Cerebellar nuclear complex (tissue), 1 donor: ENCODE data around the gene POLR2J3.
"Not testable (repeated sequence)": the region's sequence is repeated elsewhere in the genome, so short reads cannot be mapped to it uniquely, and the experiment has no call there.

ENCODE experiments used
- DNase-seq, 2 experiments: peaks; one replicate each; lab custom pipeline; 2025; lab: John Stamatoyannopoulos, UW

Gene POLR2J3

DNA sequence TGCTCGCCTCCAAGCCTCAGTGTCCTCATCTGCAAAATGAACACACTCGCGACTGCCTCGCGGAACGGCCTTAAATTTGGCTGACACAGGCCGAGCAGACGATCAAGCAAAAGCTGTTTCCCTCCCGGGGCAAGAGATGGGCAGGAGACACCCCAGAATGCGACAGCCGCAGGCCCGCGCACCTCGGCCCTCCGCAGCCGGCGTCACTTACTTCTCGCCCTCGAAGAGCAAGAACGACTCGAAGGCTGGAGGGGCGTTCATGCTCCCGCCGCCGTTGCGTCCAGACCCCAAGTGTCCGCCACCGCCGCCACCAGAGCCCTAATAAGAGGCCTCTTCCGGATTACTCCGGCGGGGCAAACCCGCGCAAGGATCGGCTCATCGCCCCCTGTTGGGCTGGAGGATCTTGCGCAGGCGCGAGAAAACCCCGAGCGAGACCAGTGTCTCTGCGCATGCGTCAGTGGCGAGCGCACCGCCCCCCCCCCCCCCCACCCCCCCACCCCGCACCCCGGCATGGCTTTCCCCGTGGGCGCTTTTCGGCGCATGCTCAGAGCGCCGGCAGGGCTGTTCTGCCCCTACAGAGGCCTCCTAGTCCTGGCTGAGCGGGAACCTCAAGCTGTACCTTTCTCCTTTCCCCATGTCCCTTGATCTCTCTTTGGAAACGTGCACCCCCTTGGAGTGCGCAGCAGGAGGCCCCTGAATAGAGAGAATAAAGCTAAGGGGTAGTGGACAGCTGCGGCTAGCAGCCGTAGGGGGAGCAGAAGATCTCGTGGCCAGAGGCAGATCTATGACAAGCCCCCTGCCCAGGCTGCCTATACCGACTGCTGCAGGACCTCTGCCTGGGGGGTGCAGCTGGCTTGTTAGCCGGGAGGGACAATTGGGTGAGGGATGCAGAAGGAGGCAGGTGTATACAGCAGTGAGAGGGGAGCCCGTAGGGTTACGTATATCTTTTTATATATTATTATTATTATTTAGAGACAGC lies at the start of gene POLR2J3:
TSS of gene POLR2J3 (minus strand) at position 323 of the 979 bp plus-strand sequence. CDS start at position 261, 62 bp downstream.
- not testable (repeated sequence) for DNase-seq

DNA sequence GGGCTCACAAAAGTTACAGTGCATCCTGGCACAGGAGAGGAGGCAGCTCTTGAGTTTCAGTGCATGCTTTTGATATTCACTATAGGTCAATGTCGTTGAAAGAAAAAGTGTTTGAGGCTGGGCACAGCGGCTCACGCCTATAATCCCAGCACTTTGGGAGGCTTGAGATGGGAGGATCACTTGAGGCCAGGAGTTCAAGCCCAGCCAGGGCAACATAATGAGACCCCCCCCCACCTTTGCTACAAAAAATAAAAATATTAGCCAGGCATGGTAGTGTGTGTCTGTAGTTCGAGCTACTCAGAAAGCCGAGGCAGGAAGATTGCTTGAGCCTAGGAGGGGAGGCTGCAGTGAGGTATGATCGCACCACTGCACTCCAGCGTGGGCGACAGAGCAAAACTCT lies 45.7 kb upstream of the POLR2J3 start:
- DNase-seq = not testable (repeated sequence)

DNA sequence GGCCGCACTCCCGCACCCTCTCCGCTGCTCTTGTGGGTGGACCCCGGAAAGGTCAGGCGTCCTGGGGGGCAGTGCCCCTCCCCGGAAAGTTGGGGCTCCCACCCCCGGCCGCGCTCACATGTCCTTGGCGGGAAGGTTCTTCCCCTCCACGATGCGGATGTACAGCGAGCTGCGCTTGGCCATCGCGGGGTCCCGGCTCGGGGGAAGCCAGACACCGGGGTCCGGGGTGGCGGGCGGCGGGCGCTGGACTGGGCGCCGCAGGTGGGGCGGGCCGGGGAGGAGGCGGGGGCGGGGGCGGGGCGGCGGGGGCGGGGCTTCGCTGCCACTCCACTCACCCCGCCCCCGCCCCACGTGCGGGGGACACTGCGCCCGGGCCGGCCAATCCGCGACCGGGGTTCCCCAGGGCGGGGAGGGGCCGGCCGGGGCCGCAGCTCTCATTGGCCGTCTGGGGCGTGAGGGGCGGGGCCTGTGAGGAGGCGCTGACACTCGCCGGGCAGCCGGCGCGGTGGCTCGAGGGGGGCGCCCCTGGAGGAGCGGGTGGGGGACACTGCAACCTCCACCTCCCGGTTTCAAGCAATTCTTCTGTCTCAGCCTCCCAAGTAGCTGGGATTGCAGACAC lies 44.2 kb upstream of the POLR2J3 start, which contains the start of gene RASA4:
TSS of gene RASA4 (minus strand) at position 250 of the 619 bp plus-strand sequence. CDS start at position 183, 67 bp downstream.
- not testable (repeated sequence) for DNase-seq

DNA sequence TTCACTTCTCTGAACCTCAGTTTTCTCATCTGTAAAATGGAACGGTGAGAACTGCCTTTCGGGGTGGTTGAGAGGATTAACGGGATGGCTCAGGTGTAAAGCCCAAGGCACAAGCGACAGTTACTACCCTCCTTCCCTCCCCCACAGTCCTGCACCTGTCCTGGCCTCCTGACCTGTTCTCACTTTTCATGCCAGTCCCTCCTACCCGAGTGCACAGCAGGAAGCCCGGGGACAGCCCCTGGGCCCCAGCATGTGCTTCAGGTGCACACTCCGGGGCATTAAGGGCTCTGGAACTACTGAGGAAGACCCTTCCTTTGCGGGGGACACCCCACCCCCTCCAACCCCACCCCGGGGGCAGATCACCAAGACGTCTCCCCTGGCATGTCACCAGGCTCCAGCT lies 43.5 kb upstream of the POLR2J3 start:
- DNase-seq = not testable (repeated sequence)

DNA sequence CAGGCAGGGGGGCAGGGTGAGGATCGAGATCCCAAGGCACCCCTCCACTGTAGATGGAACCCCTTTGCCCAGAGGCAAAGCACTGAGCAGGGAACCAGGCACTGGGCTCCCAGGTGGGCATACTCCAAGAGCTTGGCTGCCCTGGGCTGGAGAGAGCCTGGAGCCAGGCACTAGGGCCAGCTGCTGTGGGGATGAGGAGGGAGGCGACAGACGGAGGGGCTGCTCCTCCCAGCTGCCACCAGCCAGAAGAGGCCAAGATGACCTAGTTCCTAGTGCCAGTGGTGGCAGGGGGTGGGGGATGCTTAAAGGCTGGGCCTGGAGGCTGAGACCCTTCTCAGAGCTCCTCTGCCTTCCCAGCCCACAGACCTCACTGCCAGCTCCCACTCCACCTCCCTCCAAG lies 42.5 kb upstream of the POLR2J3 start:
- not testable (repeated sequence) for DNase-seq

DNA sequence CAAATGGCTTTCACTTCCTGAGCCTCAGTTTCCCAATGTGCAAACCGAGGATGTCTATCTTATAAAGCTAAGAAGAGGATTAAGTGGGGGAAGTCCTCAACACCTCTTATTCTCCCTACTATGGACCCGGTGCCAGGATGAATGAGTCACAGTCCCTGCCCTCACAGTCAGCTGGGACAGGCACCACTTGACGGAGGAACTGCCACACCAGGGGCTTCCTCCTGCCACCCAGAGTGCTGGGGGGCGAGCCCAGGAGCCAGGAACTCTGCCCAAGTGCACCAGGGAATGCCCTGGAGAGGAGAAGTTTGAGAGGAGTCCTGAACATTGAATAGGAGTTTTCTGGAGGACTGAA lies 41.9 kb upstream of the POLR2J3 start:
- DNase-seq = not testable (repeated sequence)

DNA sequence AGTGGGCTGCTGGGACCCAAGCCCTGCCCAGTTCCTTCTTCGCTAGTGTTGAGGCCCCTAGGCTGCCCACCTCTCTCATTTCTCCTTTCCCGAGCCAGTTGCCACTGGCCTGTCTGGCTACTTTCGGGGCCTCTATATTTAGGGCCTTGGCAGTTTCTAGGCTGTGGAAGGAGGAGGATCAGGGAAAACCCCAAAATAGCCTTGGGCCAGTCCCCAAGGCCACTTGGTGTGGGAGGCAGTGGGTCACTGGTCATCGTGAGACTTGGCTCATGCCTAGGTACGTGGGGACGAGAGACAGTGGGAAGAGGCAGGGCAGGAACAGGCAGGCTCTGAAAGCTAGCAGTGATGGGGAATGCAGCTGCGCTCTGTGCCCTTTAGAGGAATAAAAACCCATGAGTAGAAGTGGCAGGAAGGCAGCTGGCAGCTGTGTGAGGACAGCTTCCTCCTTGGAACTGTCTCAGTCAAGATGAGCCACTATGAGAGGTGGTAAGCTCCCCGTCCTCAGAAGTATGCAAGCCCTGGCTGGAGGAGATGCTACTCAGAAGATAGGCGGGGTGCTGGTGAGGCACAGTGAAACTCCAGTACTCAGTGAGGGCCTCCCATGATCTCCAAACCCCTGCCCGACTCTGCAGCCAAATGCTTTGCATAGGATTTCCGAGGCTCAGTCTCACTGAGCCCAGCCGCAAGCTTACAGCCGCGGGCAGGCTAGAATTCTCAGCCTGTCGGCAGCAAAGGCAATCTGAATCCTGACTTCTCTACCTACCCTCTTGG lies 41.4 kb upstream of the POLR2J3 start:
- not testable (repeated sequence) for DNase-seq

DNA sequence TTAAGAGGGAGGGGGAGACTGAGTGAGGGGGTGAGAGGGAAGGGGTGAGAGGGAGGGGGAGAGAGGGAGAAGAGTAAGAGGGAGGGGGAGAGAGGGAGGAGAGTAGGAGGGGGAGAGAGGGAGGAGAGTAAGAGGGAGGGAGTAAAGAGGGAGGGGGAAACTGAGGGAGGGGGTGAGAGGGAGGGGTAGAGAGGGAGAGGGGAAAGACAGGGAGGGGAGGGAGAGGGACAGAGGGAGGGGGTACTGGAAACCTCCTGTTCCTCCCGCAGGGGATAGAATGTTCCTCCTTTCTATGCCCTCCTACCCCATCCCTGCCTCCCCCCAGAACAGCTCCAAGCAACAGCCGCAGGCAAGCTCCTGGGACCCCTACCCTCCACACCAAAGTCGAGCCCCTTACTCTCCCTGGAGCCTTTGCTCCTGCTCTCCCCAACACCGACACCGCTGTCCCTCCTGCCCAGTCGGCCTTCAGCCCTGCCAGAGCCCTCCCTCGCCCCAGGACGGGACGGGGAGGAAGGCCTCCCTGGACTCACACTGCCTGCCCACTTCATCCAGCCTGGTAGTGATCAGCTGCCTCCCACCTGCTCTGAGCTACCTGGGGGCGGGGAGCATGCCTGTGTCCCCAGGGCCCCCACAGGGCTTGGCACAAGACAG lies 39.4 kb upstream of the POLR2J3 start:
- DNase-seq = not testable (repeated sequence)

DNA sequence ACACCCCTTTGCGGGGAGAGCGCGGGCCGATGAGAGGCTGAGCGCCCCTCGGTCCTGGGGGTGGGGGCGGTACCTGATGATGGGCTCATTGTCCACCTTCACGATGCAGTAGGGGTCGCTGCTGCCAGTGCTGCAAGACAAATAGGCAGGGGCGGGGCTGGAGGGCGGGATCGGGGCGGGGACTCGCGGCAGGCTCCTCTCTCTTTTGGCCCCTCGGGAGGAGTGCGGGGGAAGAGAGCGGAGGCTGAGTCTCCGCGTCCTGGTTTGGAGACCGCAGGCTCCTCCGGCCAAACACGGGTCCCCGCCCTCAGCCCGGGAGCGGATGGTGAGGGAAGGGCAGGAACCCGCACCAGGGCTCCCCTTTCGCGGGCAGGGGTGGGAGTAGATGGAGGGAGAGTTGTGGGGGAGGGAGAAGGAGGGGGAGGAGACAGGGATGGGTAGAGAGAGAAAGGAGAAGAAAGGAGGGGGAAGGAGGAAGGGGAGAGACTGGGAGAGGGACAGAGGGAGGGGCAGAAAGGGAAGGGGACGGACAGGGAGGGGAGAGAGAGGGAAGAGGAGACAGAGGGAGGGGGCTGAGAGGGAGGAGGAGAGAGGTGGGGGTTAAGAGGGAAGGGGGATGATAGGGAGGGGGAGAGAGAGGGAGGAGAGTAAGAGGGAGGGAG lies 38.8 kb upstream of the POLR2J3 start:
- DNase-seq = not testable (repeated sequence)

DNA sequence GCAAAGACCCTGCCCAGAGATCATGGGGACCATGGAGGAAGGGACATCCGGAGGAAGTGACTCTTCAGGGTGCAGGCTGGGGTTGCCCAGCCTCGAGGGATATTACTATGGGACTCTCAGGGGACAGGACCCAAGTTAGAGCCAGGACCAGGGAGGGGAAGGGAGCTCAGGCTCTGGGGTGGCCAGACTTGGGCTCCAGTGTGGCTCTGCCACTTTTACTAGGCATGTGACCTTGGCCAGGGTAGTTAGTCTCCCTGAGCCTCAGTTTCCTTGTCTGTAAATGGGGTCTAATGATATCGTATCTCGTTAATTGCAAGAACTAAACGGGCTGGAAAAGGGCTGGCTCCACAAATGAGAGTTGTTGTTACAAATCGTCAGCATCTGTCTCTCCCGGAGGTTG lies 38.1 kb upstream of the POLR2J3 start:
- DNase-seq = not testable (repeated sequence)

DNA sequence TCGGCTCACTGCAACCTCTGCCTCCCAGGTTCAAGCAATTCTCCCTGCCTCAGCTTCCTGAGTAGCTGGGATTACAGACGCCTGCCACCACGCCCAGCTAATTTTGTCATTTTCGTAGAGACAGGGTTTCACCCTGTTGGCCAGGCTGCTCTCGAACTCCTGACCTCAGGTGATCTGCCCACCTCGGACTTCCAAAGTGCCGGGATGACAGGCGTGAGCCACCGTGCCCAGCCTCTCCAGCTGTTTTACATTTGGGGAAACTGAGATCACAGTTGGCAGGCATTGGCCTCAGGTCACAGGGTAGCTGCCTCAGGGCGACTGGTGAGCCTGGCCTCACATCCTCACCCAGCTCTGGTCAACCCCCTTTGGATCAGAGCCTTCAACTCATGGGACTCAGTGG lies 37.4 kb upstream of the POLR2J3 start:
- not testable (repeated sequence) for DNase-seq

DNA sequence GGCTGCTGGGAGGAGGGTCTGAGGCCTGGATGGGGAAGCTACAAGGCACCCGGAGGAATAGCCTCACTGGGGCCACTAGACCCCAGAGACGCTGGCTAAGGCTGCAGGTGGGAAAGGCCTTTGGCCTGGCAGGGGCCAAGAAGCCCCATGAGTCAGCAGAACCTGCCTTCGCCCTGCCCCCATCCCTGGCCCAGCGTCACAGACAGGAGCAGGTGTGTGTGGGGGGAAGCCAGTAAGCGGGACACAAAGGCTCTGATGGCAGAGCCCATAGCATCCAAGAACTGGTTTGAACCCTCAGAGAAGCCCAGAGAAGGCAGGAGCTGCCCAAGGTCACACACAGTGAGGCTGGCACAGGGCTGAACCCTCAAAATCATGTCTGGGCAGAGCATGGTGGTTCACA lies 34.5 kb upstream of the POLR2J3 start:
- not testable (repeated sequence) for DNase-seq

DNA sequence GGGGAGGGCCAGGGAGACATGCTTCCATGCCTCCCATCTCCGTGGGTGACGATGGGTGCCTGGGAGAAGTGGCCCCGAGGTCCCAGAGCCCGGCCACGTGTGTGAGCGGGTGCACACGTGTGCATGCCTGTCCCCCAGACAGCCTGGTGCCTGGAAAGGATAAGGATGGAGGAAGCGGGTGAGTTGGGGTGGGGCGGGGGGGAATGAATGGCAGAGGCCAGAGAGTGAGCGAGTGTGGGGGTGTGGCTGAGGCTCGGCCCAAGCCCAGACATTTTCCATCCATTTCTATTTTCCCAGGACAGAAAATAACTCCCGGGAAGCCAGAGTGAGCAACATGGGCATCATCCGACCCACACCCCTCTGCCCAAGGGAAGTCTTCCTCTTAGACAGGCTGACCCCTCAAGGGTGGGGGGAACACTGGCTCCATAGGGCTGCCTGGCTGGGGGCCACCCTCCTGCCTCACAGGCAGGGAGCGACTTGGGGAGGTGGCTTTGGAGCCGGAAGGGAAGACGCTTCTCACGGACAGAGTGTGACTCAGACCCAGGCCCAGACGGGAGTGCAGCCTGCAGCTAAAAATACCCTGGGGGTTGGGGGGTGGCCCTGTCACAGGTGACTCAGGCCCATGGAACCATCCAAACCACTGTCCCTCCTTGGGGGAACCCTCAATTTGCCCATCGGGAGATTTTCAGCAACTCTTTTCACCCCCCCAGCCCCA lies 32.2 kb upstream of the POLR2J3 start:
- DNase-seq = not testable (repeated sequence)

DNA sequence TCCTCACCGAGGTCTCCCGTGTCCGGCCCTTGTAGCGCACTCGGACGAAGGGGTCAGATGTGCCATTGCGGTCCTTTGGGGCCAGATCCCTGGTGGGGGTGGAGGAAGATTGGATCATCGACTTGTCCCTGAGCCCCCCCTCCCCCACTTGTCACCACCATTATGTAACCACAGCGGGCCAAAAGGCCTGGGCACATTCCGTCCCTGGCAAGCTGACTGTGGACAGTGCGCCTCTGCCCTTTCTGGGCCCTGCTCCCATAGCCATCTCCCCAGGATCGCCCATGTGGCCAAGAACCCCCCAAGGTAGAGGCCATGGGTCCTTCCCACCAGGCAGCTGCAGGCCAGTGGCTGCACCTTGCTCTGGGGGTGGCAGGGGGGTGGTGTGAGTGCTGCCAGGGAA lies 29.9 kb upstream of the POLR2J3 start:
- DNase-seq = not testable (repeated sequence)

DNA sequence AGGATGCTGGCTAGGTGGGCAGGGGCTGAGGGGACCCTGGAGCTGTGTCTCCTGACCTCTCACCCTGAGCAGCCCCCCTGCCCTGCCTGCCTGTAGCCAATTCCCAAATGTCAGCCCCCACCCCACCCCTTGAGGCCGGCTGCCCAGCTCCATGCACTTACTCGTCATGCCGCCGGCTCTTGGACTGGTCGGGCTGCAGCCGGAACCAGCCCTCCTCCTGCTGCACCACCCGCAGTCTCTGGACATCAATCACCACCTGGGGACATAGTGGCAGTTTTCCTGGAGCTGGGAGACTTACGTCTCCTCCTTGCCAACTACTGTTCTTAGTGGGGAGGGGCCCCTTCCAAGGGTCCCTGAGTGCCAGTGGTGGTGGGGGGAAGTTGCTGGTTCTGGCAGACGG lies 27.3 kb upstream of the POLR2J3 start:
- DNase-seq = not testable (repeated sequence)

DNA sequence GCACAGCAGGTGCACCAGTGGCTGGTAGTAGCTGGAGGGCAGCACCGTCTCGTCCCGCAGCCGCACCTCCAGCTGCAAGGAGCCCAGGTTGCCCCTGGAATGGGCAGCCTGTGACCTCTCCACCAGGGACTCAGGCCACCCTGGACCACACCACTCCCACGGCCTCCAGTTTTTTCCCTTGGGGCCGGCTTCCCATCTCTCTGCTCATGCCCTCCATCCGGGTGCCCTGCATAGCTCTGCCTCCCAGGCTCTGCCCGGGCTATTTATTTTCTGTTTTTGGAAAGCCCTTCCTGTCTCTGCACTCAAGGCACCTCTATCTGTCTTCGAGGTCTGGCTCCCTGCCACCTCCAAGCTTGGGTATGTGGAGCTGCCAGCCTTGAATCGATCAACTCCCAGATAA lies 23.7 kb upstream of the POLR2J3 start:
- not testable (repeated sequence) for DNase-seq

DNA sequence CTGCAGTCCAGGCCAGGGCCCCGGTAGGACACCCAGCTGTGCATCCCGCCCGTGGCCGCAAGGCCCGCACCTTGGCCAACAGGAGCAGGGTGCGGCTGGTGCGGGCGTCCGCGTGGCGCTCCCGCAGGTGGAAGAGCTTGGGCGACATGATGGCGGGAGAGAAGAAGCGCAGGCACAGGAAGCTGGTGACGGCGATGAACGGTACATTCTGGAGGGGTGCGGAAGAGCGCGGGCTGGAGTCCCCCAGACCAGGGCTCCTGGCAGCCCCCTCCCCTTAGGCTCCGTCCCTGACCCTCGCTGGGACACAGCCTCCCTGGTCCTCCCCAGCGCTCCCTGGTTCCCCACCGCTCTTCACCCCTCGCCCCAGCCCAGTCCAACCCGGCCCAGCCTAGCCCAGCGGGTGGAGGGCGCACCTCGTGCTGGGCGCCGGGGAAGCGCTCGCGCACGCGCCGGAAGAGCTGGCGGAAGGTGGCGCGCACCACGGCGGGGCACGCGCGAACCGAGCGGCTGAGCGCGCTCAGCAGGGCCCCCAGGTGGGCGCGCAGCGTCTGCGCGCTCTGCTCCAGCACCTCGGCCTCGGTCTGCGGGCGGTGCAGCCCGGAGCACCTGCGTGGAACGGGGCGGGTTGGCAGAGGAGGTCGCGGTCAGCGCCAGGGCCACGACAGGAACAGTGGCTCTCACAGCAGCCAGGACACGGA lies 21.4 kb upstream of the POLR2J3 start:
- DNase-seq = not testable (repeated sequence)

DNA sequence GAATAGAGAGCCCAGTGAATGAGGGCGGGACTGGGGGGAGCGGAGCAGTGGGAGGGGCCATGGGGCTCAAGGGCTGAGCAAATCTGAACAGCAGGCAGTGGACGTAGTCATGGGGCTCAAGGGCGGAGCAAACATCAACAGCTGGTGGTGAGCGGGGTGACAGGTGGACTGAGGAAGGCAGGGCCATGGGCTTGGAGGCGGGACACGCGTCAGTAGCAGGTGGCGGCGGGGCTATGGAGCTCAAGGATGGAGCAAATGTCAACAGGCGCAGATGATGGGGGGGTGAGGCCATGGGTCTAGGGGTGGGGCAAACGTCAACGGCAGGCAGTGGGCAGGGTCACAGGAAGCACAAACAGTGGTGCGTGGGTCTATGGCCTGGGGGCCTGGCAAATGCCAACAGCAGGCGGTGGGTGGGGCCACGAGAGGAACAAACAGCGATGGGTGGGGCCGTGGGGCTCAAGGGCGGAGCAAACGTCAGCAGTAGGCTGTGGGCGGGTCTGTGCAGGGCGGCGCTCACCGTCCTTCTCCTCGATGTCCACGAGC lies 20.2 kb upstream of the POLR2J3 start:
- not testable (repeated sequence) for DNase-seq

DNA sequence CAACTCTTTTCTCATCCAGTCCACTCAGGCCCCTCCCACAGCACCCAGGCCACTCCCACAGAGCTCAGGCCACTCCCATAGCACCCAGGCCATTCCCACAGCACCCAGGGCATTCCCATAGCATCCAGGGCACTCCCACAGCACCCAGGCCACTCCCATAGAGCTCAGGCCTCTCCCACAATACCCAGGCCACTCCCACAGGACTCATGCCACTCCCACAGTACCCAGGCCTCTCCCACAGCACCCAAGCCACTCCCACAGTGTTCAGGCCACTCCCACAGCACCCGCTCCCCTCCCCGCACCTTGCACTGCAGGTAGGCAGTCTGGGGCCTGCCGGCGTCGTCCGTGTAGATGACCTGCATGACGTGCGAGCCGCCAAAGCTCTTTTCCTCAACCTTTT lies 17.5 kb upstream of the POLR2J3 start:
- not testable (repeated sequence) for DNase-seq
